OCI-LY3 (cell line): ENCODE data around the gene NEDD1.

ENCODE experiments used
- H2AFZ ChIP-seq: fragments of 200-600, 300-600 bp; shearing (Covaris generic); 2 replicates; pipeline ENCODE4 v1.6.0; 2014; ENCODE audit warnings: antibody characterized with exemption, low read depth, low read length
- H3K27ac ChIP-seq: fragments of 200-600, 300-600 bp; sonication (generic); 2 replicates; pipeline ENCODE4 v1.5.1; 2014; ENCODE audit warnings: mild to moderate bottlenecking, low read length, moderate library complexity, mixed read lengths
- H3K27me3 ChIP-seq: fragments of 200-600, 300-600 bp; sonication (generic); 2 replicates; pipeline ENCODE4 v1.6.1; 2014; ENCODE audit warnings: low read depth, low read length, mixed read lengths
- H3K36me3 ChIP-seq: fragments of 200-600, 300-600 bp; sonication (generic); replicated peaks from 2 replicates; pipeline ENCODE3; 2014; ENCODE audit warnings: low read depth, low read length, mixed read lengths
- H3K4me1 ChIP-seq: fragments of 300-600, 200-600 bp; sonication (generic); 2 replicates; pipeline ENCODE4 v1.6.1; 2014; ENCODE audit warnings: low read length, mixed read lengths
- H3K4me2 ChIP-seq: fragments of 200-600, 300-600 bp; sonication (generic); 2 replicates; pipeline ENCODE4 v1.6.1; 2014; ENCODE audit warnings: low read length, mixed read lengths
- H3K4me3 ChIP-seq: fragments of 300-600, 200-600 bp; sonication (generic); 2 replicates; pipeline ENCODE4 v1.5.1; 2014; ENCODE audit warnings: antibody characterized with exemption, mild to moderate bottlenecking, low read length, moderate library complexity
- H3K79me2 ChIP-seq: fragments of 300-600, 200-600 bp; shearing (Covaris generic); 2 replicates; pipeline ENCODE4 v1.6.1; 2014; ENCODE audit warnings: mild to moderate bottlenecking, low read length, mixed read lengths
- H3K9ac ChIP-seq: fragments of 300-600, 200-600 bp; shearing (Covaris generic); 2 replicates; pipeline ENCODE4 v1.6.0; 2014; ENCODE audit warnings: mild to moderate bottlenecking, low read length, moderate library complexity
- H3K9me3 ChIP-seq: fragments of 200-600, 300-600 bp; shearing (Covaris generic); 2 replicates; pipeline ENCODE4 v1.6.1; 2014; ENCODE audit warnings: low read length, mixed read lengths; ENCODE audit not compliant: insufficient read depth
- H4K20me1 ChIP-seq: fragments of 200-600, 300-600 bp; sonication (generic); 2 replicates; pipeline ENCODE4 v1.6.1; 2016; ENCODE audit warnings: low read length, mixed read lengths; ENCODE audit not compliant: insufficient read depth
- CTCF ChIP-seq: fragments of 200-600, 300-600 bp; sonication (generic); IDR thresholded peaks from 2 replicates; pipeline ENCODE4 v1.5.1; 2014; ENCODE audit warnings: antibody characterized with exemption, low read length, low read depth
- EZH2phosphoT487 ChIP-seq: fragments of 200-600 bp; shearing (Covaris generic); IDR thresholded peaks from 2 replicates; pipeline ENCODE4 v1.6.1; 2018; ENCODE audit warnings: antibody characterized with exemption, mixed run types, low read depth

NEDD1 gene

GRCh38 chr12:96872961-96873360 lies 34.1 kb upstream of the NEDD1 start:
- H3K9ac ChIP-seq, result no peak overlapping the region
- no peak overlapping the region for H2AFZ ChIP-seq
- no peaks in the 10 kb centered on the region for H4K20me1 ChIP-seq
- TF ChIP-seq CTCF (no peak), EZH2phosphoT487 (no peak)
- H3K36me3 ChIP-seq, result no peaks in the 10 kb centered on the region
- H3K9me3 ChIP-seq, result no peaks in the 10 kb centered on the region
- H3K4me2 ChIP-seq, result no peak overlapping the region
- H3K4me1 ChIP-seq, result no peaks in the 10 kb centered on the region
- no peak overlapping the region for H3K4me3 ChIP-seq
- no peaks in the 10 kb centered on the region for H3K79me2 ChIP-seq
- 0 out of 2 replicates have a peak, but pooled peaks cover 7% of the 10 kb centered on the region for H3K27me3 ChIP-seq
- no peak overlapping the region for H3K27ac ChIP-seq

- Histone ChIP-seq H3K79me2 (no peaks in the 10 kb centered on the region), H3K36me3 (no peaks in the 10 kb centered on the region), H2AFZ (no peak overlapping the region), H3K27ac (no peak overlapping the region), H3K4me1 (no peaks in the 10 kb centered on the region), H3K27me3 (0 out of 2 replicates have a peak, but pooled peaks cover 7% of the 10 kb centered on the region), H3K4me2 (no peak overlapping the region), H4K20me1 (no peaks in the 10 kb centered on the region), H3K4me3 (no peak overlapping the region), H3K9ac (no peak overlapping the region), H3K9me3 (no peaks in the 10 kb centered on the region)
- TF ChIP-seq CTCF, result no peak
- TF ChIP-seq EZH2phosphoT487, result no peak
These were observed 32.8 kb upstream of the NEDD1 start for GRCh38 chr12:96874211-96874610.

- H3K79me2 ChIP-seq, result no peaks in the 10 kb centered on the region
- no peaks in the 10 kb centered on the region for H3K36me3 ChIP-seq
- no peaks in the 10 kb centered on the region for H4K20me1 ChIP-seq
- no peaks in the 10 kb centered on the region for H3K9me3 ChIP-seq
- H3K27ac ChIP-seq, result no peak overlapping the region
- no peak overlapping the region for H3K4me3 ChIP-seq
- H3K4me2 ChIP-seq, result no peak overlapping the region
- H3K27me3 ChIP-seq, result 0 out of 2 replicates have a peak, but pooled peaks cover 7% of the 10 kb centered on the region
- no peak overlapping the region for H2AFZ ChIP-seq
- no peak for TF ChIP-seq EZH2phosphoT487
- TF ChIP-seq CTCF, result no peak
- H3K9ac ChIP-seq, result no peak overlapping the region
- H3K4me1 ChIP-seq, result no peaks in the 10 kb centered on the region
These were observed 30.1 kb upstream of the NEDD1 start for GRCh38 chr12:96876966-96877365.

GRCh38 chr12:96878704-96879103 lies 28.4 kb upstream of the NEDD1 start:
- no peaks in the 10 kb centered on the region for H4K20me1 ChIP-seq
- no peak overlapping the region for H3K4me3 ChIP-seq
- H3K27ac ChIP-seq, result no peak overlapping the region
- TF ChIP-seq CTCF (no peak), EZH2phosphoT487 (no peak)
- 0 out of 2 replicates have a peak, but pooled peaks cover 7% of the 10 kb centered on the region for H3K27me3 ChIP-seq
- H3K9ac ChIP-seq, result no peak overlapping the region
- H3K4me2 ChIP-seq, result no peak overlapping the region
- H2AFZ ChIP-seq, result no peak overlapping the region
- no peaks in the 10 kb centered on the region for H3K9me3 ChIP-seq
- H3K36me3 ChIP-seq, result no peaks in the 10 kb centered on the region
- no peaks in the 10 kb centered on the region for H3K4me1 ChIP-seq
- H3K79me2 ChIP-seq, result no peaks in the 10 kb centered on the region
